Measurements from ENCODE around the gene PPP1R14D. TPM values are rescaled to one million over a fixed set of nuclear protein-coding genes. Genes with fewer than 3 reads are reported as not detected.

PPP1R14D gene
- total and polyA plus RNA-seq, 2 experiments from 2014 or later: not detected

GRCh38 chr15:40775740-40776536 lies 52.6 kb downstream of the PPP1R14D start:
- Histone ChIP-seq H2AFZ (no peak overlapping the region), H3K4me3 (no peak overlapping the region), H3K79me2 (replicated peaks; ENCODE audit: insufficient read depth) (no peaks in the 10 kb centered on the region), H3K27me3 (ENCODE audit: insufficient read depth) (no peaks in the 10 kb centered on the region), H3K4me2 (no peak overlapping the region), H3K27ac (ENCODE audit: low read depth) (no peak overlapping the region), H3F3A (replicated peaks; ENCODE audit: low read depth) (no peaks in the 10 kb centered on the region), H3K36me3 (ENCODE audit: insufficient read depth) (peaks cover 4% of the 10 kb centered on the region), H4K20me1 (replicated peaks; ENCODE audit: insufficient read depth) (no peaks in the 10 kb centered on the region), H3K9me2 (ENCODE audit: insufficient read depth) (no peaks in the 10 kb centered on the region), H3K4me1 (ENCODE audit: insufficient read depth) (no peaks in the 10 kb centered on the region)
- Mint-ChIP-seq H3K27ac (no peak overlapping the region), H3K4me3 (no peak overlapping the region), H3K27me3 (ENCODE audit: insufficient read depth, low read depth, poor library complexity) (peaks cover 10% of the 10 kb centered on the region), H3K9me3 (no peaks in the 10 kb centered on the region), H3K4me1 (no peaks in the 10 kb centered on the region), H3K36me3 (ENCODE audit: low read depth) (peaks cover 35% of the 10 kb centered on the region)
- ATAC-seq: no peak
- no peak for DNase-seq (ENCODE audit: low spot score)
- TF ChIP-seq NANOG (IDR thresholded peaks at IDR 0.05; ENCODE audit: borderline replicate concordance) (no peak), REST (IDR thresholded peaks at IDR 0.05; ENCODE audit: unreplicated experiment) (no peak)

GRCh38 chr15:40775007-40775406 lies 53.5 kb downstream of the PPP1R14D start:
- Histone ChIP-seq H3K4me1 (ENCODE audit: insufficient read depth) (no peaks in the 10 kb centered on the region), H3K4me3 (no peak overlapping the region), H3K4me2 (no peak overlapping the region), H3K36me3 (ENCODE audit: insufficient read depth) (peaks cover 4% of the 10 kb centered on the region), H3F3A (replicated peaks; ENCODE audit: low read depth) (no peaks in the 10 kb centered on the region), H3K9me2 (ENCODE audit: insufficient read depth) (no peaks in the 10 kb centered on the region), H2AFZ (no peak overlapping the region), H4K20me1 (replicated peaks; ENCODE audit: insufficient read depth) (no peaks in the 10 kb centered on the region), H3K79me2 (replicated peaks; ENCODE audit: insufficient read depth) (no peaks in the 10 kb centered on the region), H3K27me3 (ENCODE audit: insufficient read depth) (no peaks in the 10 kb centered on the region), H3K27ac (ENCODE audit: low read depth) (no peak overlapping the region)
- H3K4me3 Mint-ChIP-seq: no peak overlapping the region
- H3K4me1 Mint-ChIP-seq: peaks cover 3% of the 10 kb centered on the region; the same call in 1 of the 3 replicates
- ATAC-seq (no peak), DNase-seq (ENCODE audit: low spot score) (no peak)
- no peak overlapping the region for H3K27ac Mint-ChIP-seq
- no peaks in the 10 kb centered on the region for H3K9me3 Mint-ChIP-seq
- H3K27me3 Mint-ChIP-seq (ENCODE audit: insufficient read depth, low read depth, poor library complexity): peaks cover 12% of the 10 kb centered on the region
- peaks cover 35% of the 10 kb centered on the region for H3K36me3 Mint-ChIP-seq (ENCODE audit: low read depth)
- TF ChIP-seq EZH2 (IDR thresholded peaks at IDR 0.05; ENCODE audit: low read depth, unreplicated experiment): no peak
- no peak for TF ChIP-seq REST (IDR thresholded peaks at IDR 0.05; ENCODE audit: unreplicated experiment)
- TF ChIP-seq EZH2phosphoT487 (IDR thresholded peaks at IDR 0.05; ENCODE audit: unreplicated experiment): no peak
- no peak for TF ChIP-seq CREB1 (CRISPR knock-in tag; IDR thresholded peaks at IDR 0.05; ENCODE audit: low read depth)
- no peak for TF ChIP-seq ETS1 (IDR thresholded peaks at IDR 0.05)

All from GM23338 (cell line).